Activated CD8-positive, alpha-beta T cell treated with anti-CD3 and anti-CD28 coated beads for 36 hours (primary cell): ENCODE measurements around the gene RAD51B. TPM values are rescaled to one million over a fixed set of nuclear protein-coding genes. Genes with fewer than 3 reads are reported as not detected.
A peak's percentile ranks its signal among the peaks of the same experiment; 100 is the strongest.

Experiments used
- ATAC-seq: fragments of 200-7000 bp; cut with Tn5 transposase; one replicate; pipeline ENCODE4 v1.10.0; 2021; ENCODE audit warnings: mild to moderate bottlenecking, moderate library complexity
- CTCF ChIA-PET: fragments of 350-600 bp; sonication (Branson Sonifier 250); formaldehyde crosslinking; loops from one replicate; lab custom pipeline; 2021; ENCODE audit warnings: antibody characterized with exemption; lab: Charles Lee
- POLR2A ChIA-PET: fragments of 350-600 bp; sonication (Branson Sonifier 250); formaldehyde crosslinking; loops from one replicate; lab custom pipeline; 2021; ENCODE audit warnings: antibody characterized with exemption; lab: Charles Lee
- DNase-seq: peaks from one replicate; pipeline ENCODE4 v3.0.0-alpha.2; 2020
- H3K27ac Mint-ChIP-seq: one replicate; pipeline ENCODE4 v1.8.0; 2021; ENCODE audit warnings: mild to moderate bottlenecking, mixed read lengths
- H3K27me3 Mint-ChIP-seq: one replicate; pipeline ENCODE4 v1.8.0; 2021; ENCODE audit warnings: mixed read lengths
- H3K36me3 Mint-ChIP-seq: one replicate; pipeline ENCODE4 v1.8.0; 2021; ENCODE audit warnings: low read depth, mixed read lengths
- H3K4me1 Mint-ChIP-seq: one replicate; pipeline ENCODE4 v1.8.0; 2021; ENCODE audit warnings: low read depth, mixed read lengths
- H3K4me3 Mint-ChIP-seq: one replicate; pipeline ENCODE4 v1.8.0; 2021; ENCODE audit warnings: mild to moderate bottlenecking, moderate library complexity, mixed read lengths
- H3K9me3 Mint-ChIP-seq: one replicate; pipeline ENCODE4 v1.8.0; 2021; ENCODE audit warnings: mixed read lengths
- CTCF ChIP-seq: fragments of 200-600 bp; IDR thresholded peaks from one replicate; pipeline ENCODE4 v1.8.0; 2022; ENCODE audit warnings: antibody characterized with exemption, mild to moderate bottlenecking
- intact Hi-C: fragments of 100-400 bp; cut with micrococcal nuclease; formaldehyde crosslinking; loops from one replicate; pipeline ENCODE4 v1.10.0; 2022
- total RNA-seq, 2 experiments: library from RNA; stranded (reverse); gene quantifications; one replicate each; pipeline ENCODE4 v1.2.3, GENCODE V29; 2021

RAD51B gene
- total RNA-seq, 2 experiments from 2014 or later = 38.2 to 40.6 TPM

GRCh38 chr14:68679746-68680467 is 860.3 kb downstream of the RAD51B start:
- Mint-ChIP-seq H3K4me3 (no peak overlapping the region), H3K36me3 (no peaks in the 10 kb centered on the region), H3K27ac (no peak overlapping the region), H3K27me3 (no peaks in the 10 kb centered on the region), H3K9me3 (no peaks in the 10 kb centered on the region), H3K4me1 (peaks cover 49% of the 10 kb centered on the region)
- TF ChIP-seq CTCF = no peak
- POLR2A ChIA-PET = interaction anchor here (2.8 kb wide), 1 partner anchor 15 kb away, joined by 9 read pairs; no protein-coding TSS in a partner anchor
- no peak for DNase-seq
- intact Hi-C loops = loop anchor here (5.0 kb wide), 1 partner anchor 112 kb away; the partner anchor contains the start of gene ZFP36L1
- ATAC-seq = no peak
- CTCF ChIA-PET = interaction anchor here (1.3 to 2.6 kb wide), 3 partner anchors 16 to 108 kb away, joined by 3 to 7 read pairs (median 4); no protein-coding TSS in a partner anchor

GRCh38 chr14:68680541-68681051 is 861.0 kb downstream of the RAD51B start:
- H3K27me3 Mint-ChIP-seq = no peaks in the 10 kb centered on the region
- H3K36me3 Mint-ChIP-seq = no peaks in the 10 kb centered on the region
- POLR2A ChIA-PET = no interaction called here
- no peak for TF ChIP-seq CTCF
- peaks cover 55% of the 10 kb centered on the region for H3K4me1 Mint-ChIP-seq
- no peak overlapping the region for H3K4me3 Mint-ChIP-seq
- ATAC-seq = no peak
- CTCF ChIA-PET = interaction anchor here (1.3 to 2.6 kb wide), 3 partner anchors 16 to 108 kb away, joined by 3 to 7 read pairs (median 4); no protein-coding TSS in a partner anchor
- no peaks in the 10 kb centered on the region for H3K9me3 Mint-ChIP-seq
- no peak overlapping the region for H3K27ac Mint-ChIP-seq
- intact Hi-C loops = loop anchor here (5.0 kb wide), 1 partner anchor 112 kb away; the partner anchor contains the start of gene ZFP36L1
- no peak for DNase-seq

GRCh38 chr14:68681256-68682011 is 861.9 kb downstream of the RAD51B start:
- ChIA-PET POLR2A (interaction anchor here (1.1 kb wide), 1 partner anchor 17 kb away, joined by 3 read pairs; no protein-coding TSS in a partner anchor), CTCF (interaction anchor here (1.3 to 2.6 kb wide), 3 partner anchors 17 to 107 kb away, joined by 3 to 7 read pairs (median 4); no protein-coding TSS in a partner anchor)
- intact Hi-C loops = loop anchor here (5.0 kb wide), 1 partner anchor 111 kb away; the partner anchor contains the start of gene ZFP36L1
- Mint-ChIP-seq H3K27me3 (no peaks in the 10 kb centered on the region), H3K4me3 (no peak overlapping the region), H3K9me3 (no peaks in the 10 kb centered on the region), H3K36me3 (no peaks in the 10 kb centered on the region), H3K4me1 (peaks cover 64% of the 10 kb centered on the region), H3K27ac (peak overlapping the region; percentile 36)
- no peak for TF ChIP-seq CTCF
- ATAC-seq = no peak
- no peak for DNase-seq

GRCh38 chr14:68682166-68683103 is 862.9 kb downstream of the RAD51B start:
- peak; percentile 26 for ATAC-seq
- Mint-ChIP-seq H3K27ac (peak overlapping the region; percentile 89), H3K27me3 (no peaks in the 10 kb centered on the region), H3K4me1 (peaks cover 63% of the 10 kb centered on the region), H3K9me3 (no peaks in the 10 kb centered on the region), H3K36me3 (no peaks in the 10 kb centered on the region), H3K4me3 (peak overlapping the region; percentile 11)
- intact Hi-C loops = loop anchor here (5.0 kb wide), 1 partner anchor 110 kb away; the partner anchor contains the start of gene ZFP36L1
- ChIA-PET POLR2A (interaction anchor here (0.7 to 1.8 kb wide), 11 partner anchors 12 to 136 kb away, joined by 3 to 6 read pairs (median 4); no protein-coding TSS in a partner anchor), CTCF (interaction anchor here (0.7 to 4.6 kb wide), 5 partner anchors 18 to 1081 kb away, joined by 3 to 38 read pairs (median 4); no protein-coding TSS in a partner anchor)
- TF ChIP-seq CTCF = no peak
- DNase-seq = peak; percentile 63
